KMS-11 (cell line): ENCODE measurements around the gene DNTTIP2.
A peak's percentile ranks its signal among the peaks of the same experiment; 100 is the strongest.
"Not testable (repeated sequence)": the region's sequence is repeated elsewhere in the genome, so short reads cannot be mapped to it uniquely, and the experiment has no call there.

ENCODE experiments used
- H2AFZ ChIP-seq: fragments of 200-600 bp; sonication (generic); 2 replicates; pipeline ENCODE4 v1.6.1; 2016; ENCODE audit warnings: antibody characterized with exemption, mixed run types, low read depth
- H3K27ac ChIP-seq: fragments of 200-600 bp; sonication (generic); 2 replicates; pipeline ENCODE4 v1.6.1; 2016; ENCODE audit warnings: mild to moderate bottlenecking, mixed run types
- H3K27me3 ChIP-seq: fragments of 200-600 bp; sonication (generic); 2 replicates; pipeline ENCODE4 v1.6.1; 2017; ENCODE audit warnings: mild to moderate bottlenecking, low read depth, mixed run types, moderate library complexity; ENCODE audit not compliant: insufficient read depth
- H3K36me3 ChIP-seq: fragments of 200-600 bp; sonication (generic); 2 replicates; pipeline ENCODE4 v1.6.1; 2017; ENCODE audit warnings: mild to moderate bottlenecking, mixed run types; ENCODE audit not compliant: insufficient read depth
- H3K4me1 ChIP-seq: fragments of 200-600 bp; sonication (generic); 2 replicates; pipeline ENCODE4 v1.6.1; 2016; ENCODE audit warnings: mild to moderate bottlenecking, low read depth, mixed run types; ENCODE audit not compliant: poor library complexity, severe bottlenecking
- H3K4me2 ChIP-seq: fragments of 200-600 bp; sonication (generic); 2 replicates; pipeline ENCODE4 v1.7.0; 2016; ENCODE audit warnings: mild to moderate bottlenecking, mixed run types
- H3K4me3 ChIP-seq: fragments of 200-600 bp; sonication (generic); IDR thresholded peaks from 2 replicates; pipeline ENCODE4 v1.6.1; 2017; ENCODE audit warnings: low read depth, low read length, mixed read lengths; ENCODE audit not compliant: insufficient read depth
- H3K79me2 ChIP-seq: fragments of 200-600 bp; sonication (generic); 2 replicates; pipeline ENCODE4 v1.6.1; 2016; ENCODE audit warnings: low read depth, mixed run types; ENCODE audit not compliant: insufficient read depth
- H3K9ac ChIP-seq: fragments of 200-600 bp; sonication (generic); 2 replicates; pipeline ENCODE4 v1.6.1; 2016; ENCODE audit warnings: mild to moderate bottlenecking, mixed run types
- H4K20me1 ChIP-seq: fragments of 200-600 bp; sonication (generic); 2 replicates; pipeline ENCODE4 v1.6.1; 2016; ENCODE audit warnings: mild to moderate bottlenecking, mixed run types; ENCODE audit not compliant: insufficient read depth
- TF ChIP-seq, protein P1 (sequence below): fragments of 200-600 bp; sonication (generic); conservative IDR thresholded peaks from 2 replicates; pipeline ENCODE4 v1.6.1; 2017; ENCODE audit warnings: low read depth, mild to moderate bottlenecking, antibody characterized with exemption, low read length, moderate library complexity, mixed read lengths

DNTTIP2 gene

DNA sequence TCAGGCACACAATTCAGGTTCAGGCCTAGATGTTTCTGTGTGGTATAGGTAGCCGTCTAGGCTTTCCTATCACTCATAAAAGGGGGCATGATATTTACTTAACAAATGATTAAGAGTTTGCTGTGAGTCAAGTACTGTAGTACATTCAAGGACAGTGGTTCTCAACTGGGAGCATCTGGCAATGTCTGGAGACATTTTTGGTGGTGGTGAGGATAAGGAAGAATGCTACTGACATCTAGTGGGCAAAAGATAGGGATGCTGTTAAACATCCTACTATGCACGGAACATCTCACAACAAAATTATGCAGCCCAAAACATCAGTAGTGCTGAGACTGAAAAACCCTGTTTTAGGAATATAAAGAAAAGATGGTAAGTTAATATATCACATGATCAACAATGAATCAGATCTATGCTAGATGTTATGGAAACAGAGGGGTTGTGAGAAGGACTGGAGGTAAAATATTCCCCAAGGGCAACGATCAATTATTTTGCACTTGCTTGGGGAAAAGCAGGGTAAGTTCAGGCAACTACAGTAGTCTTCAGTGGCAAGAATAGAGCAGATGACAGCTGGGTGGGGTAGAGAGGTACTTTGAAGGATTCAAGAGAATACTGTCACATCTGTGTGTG is 4.9 kb downstream of the DNTTIP2 start:
- Histone ChIP-seq H3K4me3 (no peak overlapping the region), H2AFZ (no peak overlapping the region), H3K9ac (no peak overlapping the region), H4K20me1 (no peaks in the 10 kb centered on the region), H3K36me3 (no peaks in the 10 kb centered on the region), H3K4me2 (no peak overlapping the region), H3K27ac (no peak overlapping the region), H3K79me2 (peaks cover 30% of the 10 kb centered on the region), H3K4me1 (peaks cover 21% of the 10 kb centered on the region), H3K27me3 (no peaks in the 10 kb centered on the region)
- TF ChIP-seq, protein P1, sequence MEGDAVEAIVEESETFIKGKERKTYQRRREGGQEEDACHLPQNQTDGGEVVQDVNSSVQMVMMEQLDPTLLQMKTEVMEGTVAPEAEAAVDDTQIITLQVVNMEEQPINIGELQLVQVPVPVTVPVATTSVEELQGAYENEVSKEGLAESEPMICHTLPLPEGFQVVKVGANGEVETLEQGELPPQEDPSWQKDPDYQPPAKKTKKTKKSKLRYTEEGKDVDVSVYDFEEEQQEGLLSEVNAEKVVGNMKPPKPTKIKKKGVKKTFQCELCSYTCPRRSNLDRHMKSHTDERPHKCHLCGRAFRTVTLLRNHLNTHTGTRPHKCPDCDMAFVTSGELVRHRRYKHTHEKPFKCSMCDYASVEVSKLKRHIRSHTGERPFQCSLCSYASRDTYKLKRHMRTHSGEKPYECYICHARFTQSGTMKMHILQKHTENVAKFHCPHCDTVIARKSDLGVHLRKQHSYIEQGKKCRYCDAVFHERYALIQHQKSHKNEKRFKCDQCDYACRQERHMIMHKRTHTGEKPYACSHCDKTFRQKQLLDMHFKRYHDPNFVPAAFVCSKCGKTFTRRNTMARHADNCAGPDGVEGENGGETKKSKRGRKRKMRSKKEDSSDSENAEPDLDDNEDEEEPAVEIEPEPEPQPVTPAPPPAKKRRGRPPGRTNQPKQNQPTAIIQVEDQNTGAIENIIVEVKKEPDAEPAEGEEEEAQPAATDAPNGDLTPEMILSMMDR = peak; percentile 43; the same call in 1 of the 2 replicates

DNA sequence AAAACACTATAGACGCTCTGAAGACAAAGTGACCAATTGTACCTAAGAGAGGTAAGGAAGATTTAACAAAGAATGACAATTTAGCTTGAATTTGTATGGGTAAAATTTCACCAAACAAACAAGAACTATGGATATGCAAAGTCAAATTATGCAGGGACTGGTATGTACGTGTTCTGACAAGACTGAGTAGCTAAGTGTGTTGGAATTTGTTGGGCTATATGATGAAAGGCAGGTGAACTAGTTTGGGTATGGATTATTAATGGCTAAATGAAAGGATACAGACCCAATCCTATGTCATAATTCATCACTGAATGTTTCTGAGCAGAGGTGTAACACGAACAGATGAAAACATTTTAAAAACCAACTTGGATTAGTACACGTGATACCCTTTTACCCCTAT is 7.6 kb downstream of the DNTTIP2 start:
- H3K36me3 ChIP-seq = no peaks in the 10 kb centered on the region
- H3K4me1 ChIP-seq = peaks cover 5% of the 10 kb centered on the region
- H3K9ac ChIP-seq = no peak overlapping the region
- no peak overlapping the region for H3K4me2 ChIP-seq
- H3K4me3 ChIP-seq = no peak overlapping the region
- H4K20me1 ChIP-seq = no peaks in the 10 kb centered on the region
- TF ChIP-seq, protein P1 = no peak
- H3K27me3 ChIP-seq = no peaks in the 10 kb centered on the region
- H3K79me2 ChIP-seq = peaks cover 5% of the 10 kb centered on the region
- H3K27ac ChIP-seq = no peak overlapping the region
- no peak overlapping the region for H2AFZ ChIP-seq

DNA sequence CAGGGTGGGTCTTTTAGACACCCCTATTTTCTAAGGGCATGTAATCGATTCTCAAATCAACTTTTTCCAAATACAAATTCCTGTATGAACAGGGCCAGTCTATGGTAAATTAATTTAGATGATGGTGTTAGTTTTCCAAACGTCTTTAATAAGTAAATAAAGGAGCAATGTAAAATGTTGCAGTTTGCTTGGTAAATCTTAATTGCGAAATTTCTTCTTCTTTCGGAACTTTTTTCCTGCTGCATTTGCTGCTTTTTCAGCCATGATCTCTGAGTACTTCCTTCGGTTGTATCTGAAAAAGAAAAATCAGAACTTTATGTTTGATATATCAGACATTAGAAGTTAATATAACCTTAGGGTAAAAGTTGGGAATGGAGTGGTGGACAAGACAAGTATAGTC is 9.4 kb downstream of the DNTTIP2 start:
- no peaks in the 10 kb centered on the region for H3K4me1 ChIP-seq
- no peaks in the 10 kb centered on the region for H3K36me3 ChIP-seq
- H3K27me3 ChIP-seq = no peaks in the 10 kb centered on the region
- no peaks in the 10 kb centered on the region for H4K20me1 ChIP-seq
- no peak overlapping the region for H3K4me3 ChIP-seq
- H2AFZ ChIP-seq = no peak overlapping the region
- H3K79me2 ChIP-seq = no peaks in the 10 kb centered on the region
- no peak overlapping the region for H3K27ac ChIP-seq
- TF ChIP-seq, protein P1 = no peak
- H3K9ac ChIP-seq = no peak overlapping the region
- no peak overlapping the region for H3K4me2 ChIP-seq

DNA sequence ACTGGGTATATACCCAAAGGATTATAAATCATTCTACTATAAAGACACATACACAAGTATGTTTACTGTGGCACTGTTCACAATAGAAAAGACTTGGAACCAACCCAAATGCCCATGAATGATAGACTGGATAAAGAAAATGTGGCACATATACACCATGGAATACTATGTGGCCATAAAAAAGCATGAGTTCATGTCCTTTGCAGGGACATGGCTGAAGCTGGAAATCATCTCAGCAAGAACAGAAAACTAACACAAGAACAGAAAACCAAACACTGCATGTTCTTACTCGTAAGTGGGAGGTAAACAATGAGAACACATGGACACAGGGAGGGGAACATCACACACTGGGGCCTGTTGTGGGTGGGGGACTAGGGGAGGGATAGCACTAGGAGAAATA is 10.5 kb downstream of the DNTTIP2 start:
- not testable (repeated sequence) for H3K4me3 ChIP-seq, H3K79me2 ChIP-seq, H3K27me3 ChIP-seq, H3K9ac ChIP-seq, H3K36me3 ChIP-seq, H3K4me2 ChIP-seq, H3K27ac ChIP-seq, H3K4me1 ChIP-seq, H2AFZ ChIP-seq, H4K20me1 ChIP-seq

DNA sequence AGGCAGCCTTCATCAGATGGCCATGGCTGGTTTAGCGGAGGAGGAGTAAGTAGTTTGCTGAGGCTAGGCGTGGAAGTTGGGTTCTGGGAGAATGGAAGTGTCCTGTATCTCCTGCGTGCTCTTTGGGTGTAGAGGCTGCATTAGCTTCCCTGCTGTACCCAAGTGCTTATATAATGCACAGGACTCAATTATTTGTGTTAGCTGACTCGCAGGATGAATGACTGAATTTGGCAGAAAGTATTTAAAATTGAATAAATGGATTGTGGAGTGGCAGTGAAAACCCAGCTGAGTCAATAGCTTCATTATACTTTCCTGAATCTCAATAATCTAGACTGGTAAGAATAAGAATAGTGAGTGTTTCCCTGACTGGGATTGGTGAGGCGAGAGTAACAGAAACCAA is 13.8 kb downstream of the DNTTIP2 start:
- no peaks in the 10 kb centered on the region for H3K27me3 ChIP-seq
- no peak overlapping the region for H3K4me2 ChIP-seq
- no peaks in the 10 kb centered on the region for H4K20me1 ChIP-seq
- TF ChIP-seq, protein P1 = no peak
- H3K9ac ChIP-seq = no peak overlapping the region
- no peak overlapping the region for H2AFZ ChIP-seq
- H3K79me2 ChIP-seq = no peaks in the 10 kb centered on the region
- H3K4me3 ChIP-seq = no peak overlapping the region
- H3K27ac ChIP-seq = no peak overlapping the region
- no peaks in the 10 kb centered on the region for H3K36me3 ChIP-seq
- no peaks in the 10 kb centered on the region for H3K4me1 ChIP-seq
